Body of pancreas (tissue), 4 donors: ENCODE measurements around the gene TOX2.

Experiments used
- POLR2A ChIP-seq, 3 donors: fragments of 450-650 bp; IDR thresholded peaks; one replicate each; pipeline ENCODE4 v1.6.1; 2016; ENCODE audit warnings: antibody characterized with exemption in 3 of 3, mild to moderate bottlenecking in 2 of 3
- TF ChIP-seq, protein P1 (sequence below), 7 experiments: fragments of 450-650 bp in 4 of 7; fragments of 200-600 bp in 3 of 7; sonication (generic) in 3 of 7; IDR thresholded peaks; one replicate each; pipeline ENCODE4 v1.5.1; 2016 to 2019; ENCODE audit warnings: antibody characterized with exemption in 7 of 7

DNA sequence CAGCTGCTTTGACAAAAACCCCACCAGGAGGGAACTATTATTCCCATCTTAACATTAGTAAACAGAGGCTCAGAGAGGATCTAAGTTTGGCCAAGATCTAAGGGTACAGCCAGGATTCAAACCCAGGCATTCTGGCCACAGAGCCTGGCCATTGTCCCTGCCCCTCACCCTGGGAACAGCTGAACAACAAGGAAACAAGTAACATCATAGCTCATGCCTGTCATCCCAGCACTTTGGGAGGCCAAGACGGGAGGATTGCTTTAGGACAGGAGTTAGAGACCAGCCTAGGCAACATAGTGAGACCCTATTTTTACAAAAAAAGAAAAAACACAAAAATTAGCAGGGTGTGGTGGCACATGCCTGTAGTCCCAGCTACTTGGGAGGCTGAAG is 27.5 kb downstream of the TOX2 start:
- TF ChIP-seq, protein P1, sequence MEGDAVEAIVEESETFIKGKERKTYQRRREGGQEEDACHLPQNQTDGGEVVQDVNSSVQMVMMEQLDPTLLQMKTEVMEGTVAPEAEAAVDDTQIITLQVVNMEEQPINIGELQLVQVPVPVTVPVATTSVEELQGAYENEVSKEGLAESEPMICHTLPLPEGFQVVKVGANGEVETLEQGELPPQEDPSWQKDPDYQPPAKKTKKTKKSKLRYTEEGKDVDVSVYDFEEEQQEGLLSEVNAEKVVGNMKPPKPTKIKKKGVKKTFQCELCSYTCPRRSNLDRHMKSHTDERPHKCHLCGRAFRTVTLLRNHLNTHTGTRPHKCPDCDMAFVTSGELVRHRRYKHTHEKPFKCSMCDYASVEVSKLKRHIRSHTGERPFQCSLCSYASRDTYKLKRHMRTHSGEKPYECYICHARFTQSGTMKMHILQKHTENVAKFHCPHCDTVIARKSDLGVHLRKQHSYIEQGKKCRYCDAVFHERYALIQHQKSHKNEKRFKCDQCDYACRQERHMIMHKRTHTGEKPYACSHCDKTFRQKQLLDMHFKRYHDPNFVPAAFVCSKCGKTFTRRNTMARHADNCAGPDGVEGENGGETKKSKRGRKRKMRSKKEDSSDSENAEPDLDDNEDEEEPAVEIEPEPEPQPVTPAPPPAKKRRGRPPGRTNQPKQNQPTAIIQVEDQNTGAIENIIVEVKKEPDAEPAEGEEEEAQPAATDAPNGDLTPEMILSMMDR (IDR thresholded peaks at IDR 0.05) = no peak
- TF ChIP-seq POLR2A (IDR thresholded peaks at IDR 0.05) = no peak
